ENCODE results near the gene DIAPH2. TPM values are rescaled to one million over a fixed set of nuclear protein-coding genes. Genes with fewer than 3 reads are reported as not detected.

Gene DIAPH2
- total and polyA plus RNA-seq, 10 donors, result 2.5 to 32.1 (median 17.7) TPM

DNA sequence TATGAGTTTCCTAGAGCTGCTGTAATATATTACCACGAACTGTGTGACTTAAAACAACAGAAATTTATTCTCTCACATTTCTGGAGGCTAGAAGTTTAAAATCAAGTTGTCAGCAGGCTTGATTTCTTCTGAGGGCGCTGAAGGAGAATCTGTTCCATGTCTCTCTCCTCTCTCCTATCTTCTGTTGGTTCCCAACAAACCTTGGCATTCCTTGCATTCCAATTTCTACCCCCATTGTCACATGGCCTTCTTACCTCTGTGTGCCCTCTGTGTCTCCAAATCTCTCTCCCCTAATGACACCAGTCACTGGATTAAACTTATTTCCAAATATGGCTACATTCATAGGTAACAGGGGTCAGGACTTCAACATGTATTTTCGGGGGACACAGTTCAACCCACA, 871.7 kb downstream of the DIAPH2 start:
- no peaks in the 10 kb centered on the region for H3K4me1 ChIP-seq
- H3K27ac ChIP-seq, result no peak overlapping the region
- no peaks in the 10 kb centered on the region for H3K9me3 ChIP-seq
- DNase-seq, result no peak
- no peak overlapping the region for H3K4me3 ChIP-seq
- H3K36me3 ChIP-seq, result no peaks in the 10 kb centered on the region
- intact Hi-C loops (cut with DNase I; ENCODE audit: low total_unique reads), result no loop called here
- no peak for TF ChIP-seq POLR2AphosphoS5 (IDR thresholded peaks at IDR 0.05)
- TF ChIP-seq POLR2A (IDR thresholded peaks at IDR 0.05), result no peak
- TF ChIP-seq, protein P1, sequence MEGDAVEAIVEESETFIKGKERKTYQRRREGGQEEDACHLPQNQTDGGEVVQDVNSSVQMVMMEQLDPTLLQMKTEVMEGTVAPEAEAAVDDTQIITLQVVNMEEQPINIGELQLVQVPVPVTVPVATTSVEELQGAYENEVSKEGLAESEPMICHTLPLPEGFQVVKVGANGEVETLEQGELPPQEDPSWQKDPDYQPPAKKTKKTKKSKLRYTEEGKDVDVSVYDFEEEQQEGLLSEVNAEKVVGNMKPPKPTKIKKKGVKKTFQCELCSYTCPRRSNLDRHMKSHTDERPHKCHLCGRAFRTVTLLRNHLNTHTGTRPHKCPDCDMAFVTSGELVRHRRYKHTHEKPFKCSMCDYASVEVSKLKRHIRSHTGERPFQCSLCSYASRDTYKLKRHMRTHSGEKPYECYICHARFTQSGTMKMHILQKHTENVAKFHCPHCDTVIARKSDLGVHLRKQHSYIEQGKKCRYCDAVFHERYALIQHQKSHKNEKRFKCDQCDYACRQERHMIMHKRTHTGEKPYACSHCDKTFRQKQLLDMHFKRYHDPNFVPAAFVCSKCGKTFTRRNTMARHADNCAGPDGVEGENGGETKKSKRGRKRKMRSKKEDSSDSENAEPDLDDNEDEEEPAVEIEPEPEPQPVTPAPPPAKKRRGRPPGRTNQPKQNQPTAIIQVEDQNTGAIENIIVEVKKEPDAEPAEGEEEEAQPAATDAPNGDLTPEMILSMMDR (IDR thresholded peaks at IDR 0.05 in 8 of 11, conservative IDR thresholded peaks at IDR 0.05 in 3 of 11), result no peak
- no peaks in the 10 kb centered on the region for H3K27me3 ChIP-seq (replicated peaks in 1 of 7)
- WGBS, 5 donors, result 69 to 92% (median 91%) methylated on average over 3 of the region's 3 CpGs

DNA sequence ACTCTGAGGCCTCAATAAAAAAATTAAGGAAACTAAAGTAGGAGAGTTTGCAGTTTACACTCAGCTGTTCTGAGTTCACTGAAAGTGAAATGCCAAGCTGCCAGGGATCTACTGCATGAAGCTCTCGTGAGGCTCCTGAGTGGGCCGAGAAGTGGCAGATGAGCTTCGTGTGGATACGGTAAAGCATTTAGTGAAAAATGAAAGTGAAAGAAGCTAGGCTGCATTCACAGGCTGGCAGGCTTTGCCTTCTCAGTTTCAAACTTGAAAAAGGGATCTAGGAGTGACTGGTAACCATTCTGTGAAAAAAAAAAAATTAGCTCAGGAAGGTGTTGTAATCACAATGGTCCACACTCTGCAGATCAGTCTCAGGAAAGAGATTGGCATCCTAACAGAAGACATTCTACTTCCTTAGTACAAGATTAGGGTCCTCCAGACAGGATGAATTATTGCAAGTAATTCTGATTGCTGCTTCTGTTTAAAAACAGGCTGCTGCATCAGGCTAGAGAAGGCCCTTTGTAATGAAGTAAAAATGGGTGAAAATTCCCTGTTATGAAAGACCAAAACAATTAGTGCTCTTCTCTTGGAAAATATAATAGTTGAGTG, 879.0 kb downstream of the DIAPH2 start:
- no peak for TF ChIP-seq POLR2AphosphoS5 (IDR thresholded peaks at IDR 0.05)
- no peak for TF ChIP-seq POLR2A (IDR thresholded peaks at IDR 0.05)
- TF ChIP-seq, protein P1 (IDR thresholded peaks at IDR 0.05 in 8 of 11, conservative IDR thresholded peaks at IDR 0.05 in 3 of 11), result no peak
- peak overlapping the region in 4 of 8 donors; percentile 3 to 53 (median 22) for H3K4me3 ChIP-seq
- peak overlapping the region; percentile 26 to 70 (median 56) for H3K27ac ChIP-seq
- no peaks in the 10 kb centered on the region for H3K27me3 ChIP-seq (replicated peaks in 1 of 7)
- peak; percentile 80 for DNase-seq
- no peaks in the 10 kb centered on the region for H3K36me3 ChIP-seq
- intact Hi-C loops (cut with DNase I; ENCODE audit: low total_unique reads), result no loop called here
- peaks cover 0 to 20% (median 12%) of the 10 kb centered on the region in 6 donors for H3K4me1 ChIP-seq
- no peaks in the 10 kb centered on the region for H3K9me3 ChIP-seq
- WGBS, 5 donors, result 0 to 5% (median 1%) methylated on average over 4 of the region's 4 CpGs

GRCh38 chrX:97564496-97564895, 879.9 kb downstream of the DIAPH2 start:
- Histone ChIP-seq H3K36me3 (no peaks in the 10 kb centered on the region), H3K4me3 (no peak overlapping the region), H3K4me1 (peaks cover 0 to 20% (median 12%) of the 10 kb centered on the region in 6 donors), H3K9me3 (no peaks in the 10 kb centered on the region), H3K27ac (peak overlapping the region in 4 of 8 donors; percentile 60 to 70 (median 66)), H3K27me3 (replicated peaks in 1 of 7) (no peaks in the 10 kb centered on the region)
- DNase-seq, result no peak
- TF ChIP-seq, protein P1 (IDR thresholded peaks at IDR 0.05 in 8 of 11, conservative IDR thresholded peaks at IDR 0.05 in 3 of 11), result no peak
- TF ChIP-seq POLR2AphosphoS5 (IDR thresholded peaks at IDR 0.05), result no peak
- TF ChIP-seq POLR2A (IDR thresholded peaks at IDR 0.05), result no peak
- intact Hi-C loops (cut with DNase I; ENCODE audit: low total_unique reads), result no loop called here
- WGBS, 5 donors, result 64 to 94% (median 86%) methylated on average over 2 of the region's 2 CpGs

GRCh38 chrX:97587171-97587570, 902.5 kb downstream of the DIAPH2 start:
- TF ChIP-seq POLR2A (IDR thresholded peaks at IDR 0.05), result no peak
- TF ChIP-seq POLR2AphosphoS5 (IDR thresholded peaks at IDR 0.05), result no peak
- TF ChIP-seq, protein P1 (IDR thresholded peaks at IDR 0.05 in 8 of 11, conservative IDR thresholded peaks at IDR 0.05 in 3 of 11), result no peak
- Histone ChIP-seq H3K27ac (no peak overlapping the region), H3K27me3 (replicated peaks in 1 of 7) (no peaks in the 10 kb centered on the region), H3K4me3 (no peak overlapping the region), H3K9me3 (no peaks in the 10 kb centered on the region), H3K4me1 (no peaks in the 10 kb centered on the region), H3K36me3 (no peaks in the 10 kb centered on the region)
- DNase-seq, result no peak
- WGBS, 5 donors, result 78 to 94% (median 90%) methylated on average over 5 of the region's 5 CpGs
- intact Hi-C loops (cut with DNase I; ENCODE audit: low total_unique reads), result no loop called here

All from spleen (tissue), 11 donors.